ENCODE data around the gene PTPRR.

PTPRR gene

DNA sequence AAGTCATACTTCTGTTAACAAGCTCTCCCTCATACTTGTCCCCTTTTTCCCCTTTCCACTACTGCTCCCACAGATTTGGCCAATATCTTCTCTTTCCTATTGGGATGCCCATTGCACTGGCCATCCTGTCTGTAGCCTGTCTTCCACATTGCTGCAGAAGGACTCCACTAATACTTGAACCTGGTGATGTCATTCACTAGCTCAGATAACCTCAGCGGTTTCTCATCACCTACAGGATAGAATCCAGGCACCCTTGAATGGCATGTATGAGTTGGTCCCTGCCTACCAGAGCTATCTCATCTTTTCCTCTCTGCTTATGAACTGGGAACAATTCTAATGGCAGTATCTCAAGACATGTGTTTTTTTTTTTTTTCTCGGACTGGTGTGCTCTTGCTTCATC, 84.6 kb downstream of the PTPRR start:
- TF ChIP-seq, protein P1, sequence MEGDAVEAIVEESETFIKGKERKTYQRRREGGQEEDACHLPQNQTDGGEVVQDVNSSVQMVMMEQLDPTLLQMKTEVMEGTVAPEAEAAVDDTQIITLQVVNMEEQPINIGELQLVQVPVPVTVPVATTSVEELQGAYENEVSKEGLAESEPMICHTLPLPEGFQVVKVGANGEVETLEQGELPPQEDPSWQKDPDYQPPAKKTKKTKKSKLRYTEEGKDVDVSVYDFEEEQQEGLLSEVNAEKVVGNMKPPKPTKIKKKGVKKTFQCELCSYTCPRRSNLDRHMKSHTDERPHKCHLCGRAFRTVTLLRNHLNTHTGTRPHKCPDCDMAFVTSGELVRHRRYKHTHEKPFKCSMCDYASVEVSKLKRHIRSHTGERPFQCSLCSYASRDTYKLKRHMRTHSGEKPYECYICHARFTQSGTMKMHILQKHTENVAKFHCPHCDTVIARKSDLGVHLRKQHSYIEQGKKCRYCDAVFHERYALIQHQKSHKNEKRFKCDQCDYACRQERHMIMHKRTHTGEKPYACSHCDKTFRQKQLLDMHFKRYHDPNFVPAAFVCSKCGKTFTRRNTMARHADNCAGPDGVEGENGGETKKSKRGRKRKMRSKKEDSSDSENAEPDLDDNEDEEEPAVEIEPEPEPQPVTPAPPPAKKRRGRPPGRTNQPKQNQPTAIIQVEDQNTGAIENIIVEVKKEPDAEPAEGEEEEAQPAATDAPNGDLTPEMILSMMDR (IDR thresholded peaks at IDR 0.05) = no peak
- H3K27me3 ChIP-seq = no peaks in the 10 kb centered on the region
- no peak overlapping the region for H3K27ac ChIP-seq

GRCh38 chr12:70831543-70831942, 89.0 kb downstream of the PTPRR start:
- no peak overlapping the region for H3K4me3 ChIP-seq (ENCODE audit: low read depth in 1 of 2, low read length in 1 of 2)
- H3K27me3 ChIP-seq = no peaks in the 10 kb centered on the region
- H3K36me3 ChIP-seq = no peaks in the 10 kb centered on the region
- H3K27ac ChIP-seq = no peak overlapping the region
- TF ChIP-seq, protein P1 (IDR thresholded peaks at IDR 0.05) = no peak
- no peaks in the 10 kb centered on the region for H3K4me1 ChIP-seq (ENCODE audit: control insufficient read depth in 1 of 2, insufficient read depth in 1 of 2, low read depth in 1 of 2, low read length in 1 of 2)
- no peaks in the 10 kb centered on the region for H3K9me3 ChIP-seq

More for the DNA sequence above, 84.6 kb downstream of the PTPRR start:
- Histone ChIP-seq H3K4me1 (ENCODE audit: control insufficient read depth in 1 of 2, insufficient read depth in 1 of 2, low read depth in 1 of 2, low read length in 1 of 2) (no peaks in the 10 kb centered on the region), H3K4me3 (ENCODE audit: low read depth in 1 of 2, low read length in 1 of 2) (no peak overlapping the region), H3K9me3 (no peaks in the 10 kb centered on the region), H3K36me3 (no peaks in the 10 kb centered on the region)

DNA sequence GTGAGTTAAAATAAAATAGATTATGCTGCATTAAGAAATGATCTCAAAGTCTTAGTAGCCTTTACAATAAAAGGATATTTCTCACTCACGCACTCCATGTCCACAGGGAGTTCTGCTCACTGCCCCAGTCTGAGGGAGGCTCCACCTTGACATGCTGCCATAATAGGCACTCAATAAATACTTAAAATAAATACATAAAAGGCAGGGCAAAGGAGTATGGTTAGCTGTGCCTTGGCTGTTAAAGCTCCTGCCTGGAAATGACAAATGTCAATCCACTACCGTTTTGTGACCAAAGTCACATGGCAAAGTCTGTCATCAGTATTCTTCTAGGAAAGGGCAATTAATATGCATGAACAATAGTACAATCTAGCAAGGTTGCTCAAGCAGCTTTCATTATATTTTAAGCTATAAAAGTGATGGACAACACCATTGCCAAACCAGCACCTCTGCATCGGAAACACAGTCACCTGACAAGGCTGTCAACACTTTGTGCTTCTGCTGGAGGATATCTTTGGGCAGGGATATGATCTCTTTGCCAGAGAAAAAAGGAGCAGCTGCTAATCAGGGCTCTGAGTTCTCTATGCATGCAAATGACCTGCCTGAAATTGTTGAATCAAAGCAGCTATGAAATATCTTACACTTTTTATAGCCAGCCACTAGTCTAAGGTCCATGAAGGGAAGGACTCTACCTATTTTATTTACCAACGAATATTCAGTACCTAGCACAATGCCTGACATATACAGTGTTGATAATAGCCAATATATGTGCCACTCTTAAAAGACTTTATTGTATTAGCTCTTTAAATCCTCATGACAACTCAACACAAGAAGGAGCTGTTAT, 90.1 kb downstream of the PTPRR start:
- Histone ChIP-seq H3K36me3 (no peaks in the 10 kb centered on the region), H3K4me1 (ENCODE audit: control insufficient read depth in 1 of 2, insufficient read depth in 1 of 2, low read depth in 1 of 2, low read length in 1 of 2) (no peaks in the 10 kb centered on the region), H3K27ac (no peak overlapping the region), H3K4me3 (ENCODE audit: low read depth in 1 of 2, low read length in 1 of 2) (no peak overlapping the region), H3K9me3 (no peaks in the 10 kb centered on the region), H3K27me3 (no peaks in the 10 kb centered on the region)
- TF ChIP-seq, protein P1 (IDR thresholded peaks at IDR 0.05) = no peak

- no peaks in the 10 kb centered on the region for H3K27me3 ChIP-seq
- no peaks in the 10 kb centered on the region for H3K36me3 ChIP-seq
These were observed 91.5 kb downstream of the PTPRR start for GRCh38 chr12:70829070-70829469.

GRCh38 chr12:70828351-70828750, 92.2 kb downstream of the PTPRR start:
- Histone ChIP-seq H3K27ac (no peak overlapping the region), H3K27me3 (no peaks in the 10 kb centered on the region), H3K4me3 (ENCODE audit: low read depth in 1 of 2, low read length in 1 of 2) (no peak overlapping the region), H3K4me1 (ENCODE audit: control insufficient read depth in 1 of 2, insufficient read depth in 1 of 2, low read depth in 1 of 2, low read length in 1 of 2) (no peaks in the 10 kb centered on the region), H3K36me3 (no peaks in the 10 kb centered on the region), H3K9me3 (no peaks in the 10 kb centered on the region)
- TF ChIP-seq, protein P1 (IDR thresholded peaks at IDR 0.05) = no peak

More at GRCh38 chr12:70829070-70829469, 91.5 kb downstream of the PTPRR start:
- Histone ChIP-seq H3K9me3 (no peaks in the 10 kb centered on the region), H3K27ac (no peak overlapping the region), H3K4me1 (ENCODE audit: control insufficient read depth in 1 of 2, insufficient read depth in 1 of 2, low read depth in 1 of 2, low read length in 1 of 2) (no peaks in the 10 kb centered on the region), H3K4me3 (ENCODE audit: low read depth in 1 of 2, low read length in 1 of 2) (no peak overlapping the region)
- TF ChIP-seq, protein P1 (IDR thresholded peaks at IDR 0.05) = no peak
